K562 (cell line): ENCODE results near the gene TRAPPC5. TPM values are rescaled to one million over a fixed set of nuclear protein-coding genes. Genes with fewer than 3 reads are reported as not detected.

ENCODE experiments used
- CAMTA2 ChIP-seq: fragments of 250-450 bp; sonication (Bioruptor Pico); conservative IDR thresholded peaks from 2 replicates; pipeline ENCODE4 v1.5.1; 2022
- DDX20 ChIP-seq: fragments of 450-650 bp; IDR thresholded peaks from 2 replicates; pipeline ENCODE4 v1.6.1; 2016; ENCODE audit warnings: missing genetic modification characterization, low read depth, mild to moderate bottlenecking, missing compliant biosample characterization, moderate library complexity
- DIDO1 ChIP-seq: fragments of 450-650 bp; IDR thresholded peaks from 2 replicates; pipeline ENCODE4 v1.6.1; 2016; ENCODE audit warnings: low read depth, missing biosample characterization, missing genetic modification characterization
- GABPB1 ChIP-seq: sonication (generic); formaldehyde crosslinking; IDR thresholded peaks from 2 replicates; pipeline ENCODE4 v1.8.0; 2022; ENCODE audit warnings: mild to moderate bottlenecking, missing genetic modification reagents
- GATA2 ChIP-seq: sonication (generic); formaldehyde crosslinking; IDR thresholded peaks from 2 replicates; pipeline ENCODE4 v1.4.0; 2020; ENCODE audit warnings: mild to moderate bottlenecking, missing genetic modification reagents
- HMGN3 ChIP-seq: IDR thresholded peaks from 2 replicates; pipeline ENCODE4 v1.6.1; 2011; ENCODE audit warnings: borderline replicate concordance, low read depth, mild to moderate bottlenecking, mixed read lengths, low read length; ENCODE audit not compliant: insufficient read length; ENCODE audit errors: extremely low read depth
- KDM2B ChIP-seq: fragments of 250-450 bp; sonication (Bioruptor Pico); IDR thresholded peaks from 2 replicates; pipeline ENCODE4 v1.8.0; 2021; ENCODE audit warnings: mild to moderate bottlenecking, moderate library complexity
- MCM7 ChIP-seq, 2 experiments: fragments of 450-650 bp; IDR thresholded peaks; 2 replicates each; pipeline ENCODE4 v1.6.1; 2016 to 2018
- MGA ChIP-seq: fragments of 450-650 bp; IDR thresholded peaks from 2 replicates; pipeline ENCODE4 v1.6.1; 2016; ENCODE audit warnings: mild to moderate bottlenecking, moderate library complexity
- NRF1 ChIP-seq, 2 experiments: fragments of 450-650 bp; IDR thresholded peaks in 1 of 2; conservative IDR thresholded peaks in 1 of 2; 2 replicates each; pipeline ENCODE4 v1.6.1; 2014; ENCODE audit warnings: mild to moderate bottlenecking in 2 of 2
- SIN3B ChIP-seq: fragments of 450-650 bp; IDR thresholded peaks from 2 replicates; pipeline ENCODE4 v1.6.1; 2017; ENCODE audit warnings: low read depth, mild to moderate bottlenecking, moderate library complexity
- SIRT6 ChIP-seq: IDR thresholded peaks from one replicate; pipeline ENCODE4 v1.6.1; 2012; ENCODE audit warnings: low read depth, mild to moderate bottlenecking, control low read depth, inconsistent platforms, low read length, moderate library complexity
- TEAD1 ChIP-seq, 2 experiments: fragments of 450-650 bp in 1 of 2; sonication (generic) in 1 of 2; formaldehyde crosslinking; IDR thresholded peaks; 2 replicates each; pipeline versions ENCODE4 v1.4.0 to v1.8.0; 2020 to 2022; ENCODE audit warnings: mild to moderate bottlenecking in 2 of 2, missing genetic modification reagents in 1 of 2
- XRCC5 ChIP-seq: fragments of 200-400 bp; formaldehyde crosslinking; IDR thresholded peaks from 2 replicates; pipeline ENCODE4 v1.6.1; 2017; ENCODE audit warnings: low read depth, mild to moderate bottlenecking, low read length
- ZNF398 ChIP-seq: fragments of 250-450 bp; sonication (Bioruptor Pico); IDR thresholded peaks from 2 replicates; pipeline ENCODE4 v1.8.0; 2021; ENCODE audit warnings: moderate library complexity, mild to moderate bottlenecking, inconsistent platforms
- polyA plus RNA-seq, 8 experiments: library from polyadenylated mRNA; depleted of rRNA in 4 of 8; stranded (reverse) in 5 of 8; unstranded in 3 of 8; fragments of >200 nt; fragmentation: Nextera tagmentation in 2 of 8; fragmentation: Illumina TruSeq in 1 of 8; extraction: Ambion mirVana in 2 of 8; extraction: Trizol in 1 of 8; gene quantifications; 2 replicates each; pipeline versions ENCODE4 v1.2.1 to v1.2.3, GENCODE V29; 2011 to 2014; ENCODE audit warnings: inconsistent platforms in 1 of 8, missing spikeins in 1 of 8
- total RNA-seq, 7 experiments: library from RNA; depleted of rRNA in 6 of 7; stranded (reverse); fragments of >200 nt in 6 of 7; fragmentation: Illumina TruSeq in 2 of 7; extraction: Trizol in 2 of 7; gene quantifications; 2 replicates each; pipeline versions ENCODE4 v1.2.1 to v1.2.3, GENCODE V29; 2011 to 2021; ENCODE audit warnings: low replicate concordance in 1 of 7

TRAPPC5 gene
- total and polyA plus RNA-seq, 9 of the 15 experiments (the other 6 are each of a cell fraction or from before 2014, with no cell fraction given) = 2.0 to 76.9 (median 29.3) TPM

- no peak for TF ChIP-seq DDX20 (tag)
- no peak for TF ChIP-seq XRCC5
- no peak for TF ChIP-seq SIRT6
- TF ChIP-seq GATA2 = peak; percentile 31; the same call in 1 of the 2 replicates
- TF ChIP-seq DIDO1 (tag) = no peak
- 0 out of 2 replicates have a peak, but pooled peaks have one; percentile 1 for TF ChIP-seq GABPB1 (CRISPR knock-in tag)
- TF ChIP-seq ZNF398 (CRISPR knock-in tag) = no peak
- TF ChIP-seq SIN3B = 0 out of 2 replicates have a peak, but pooled peaks have one; percentile 36
- TF ChIP-seq KDM2B (CRISPR knock-in tag) = no peak
- no peak for TF ChIP-seq MGA
- no peak for TF ChIP-seq CAMTA2 (CRISPR knock-in tag)
- TF ChIP-seq MCM7 (IDR thresholded peaks at IDR 0.05) = no peak
- TF ChIP-seq HMGN3 = peak; percentile 48
- TF ChIP-seq TEAD1 (CRISPR knock-in tag; IDR thresholded peaks at IDR 0.05) = no peak
- peak; percentile 96 for TF ChIP-seq NRF1 (conservative IDR thresholded peaks at IDR 0.05 in 1 of 2, IDR thresholded peaks at IDR 0.05 in 1 of 2)
Observed at GRCh38 chr19:7680606-7681339, at the start of gene TRAPPC5 (continued).
